H9 (cell line): Measurements from ENCODE around the gene AIMP1. TPM values are rescaled to one million over a fixed set of nuclear protein-coding genes. Genes with fewer than 3 reads are reported as not detected.

Experiments used
- DNase-seq: peaks from one replicate; pipeline ENCODE4 v3.0.0-alpha.2; 2017
- H2AFZ ChIP-seq: one replicate; pipeline ENCODE4 v1.6.1; 2013; ENCODE audit warnings: mild to moderate bottlenecking, low read length, control low read depth, moderate library complexity
- H2AK5ac ChIP-seq: 2 replicates; pipeline ENCODE4 v1.6.1; 2013; ENCODE audit warnings: low read length, control low read depth, mixed read lengths; ENCODE audit not compliant: insufficient read length
- H2BK120ac ChIP-seq: one replicate; pipeline ENCODE4 v1.6.1; 2013; ENCODE audit warnings: low read depth, mild to moderate bottlenecking, low read length, control low read depth, inconsistent platforms; ENCODE audit not compliant: poor library complexity, severe bottlenecking
- H2BK12ac ChIP-seq: 2 replicates; pipeline ENCODE4 v1.6.1; 2013; ENCODE audit warnings: low read length, control low read depth, mixed read lengths, low read depth; ENCODE audit not compliant: insufficient read length
- H2BK15ac ChIP-seq: 2 replicates; pipeline ENCODE4 v1.6.1; 2013; ENCODE audit warnings: low read depth, low read length, control low read depth
- H2BK20ac ChIP-seq: one replicate; pipeline ENCODE4 v1.6.1; 2013; ENCODE audit warnings: low read depth, mild to moderate bottlenecking, low read length, control low read depth, inconsistent platforms; ENCODE audit not compliant: poor library complexity, severe bottlenecking
- H2BK5ac ChIP-seq: 2 replicates; pipeline ENCODE4 v1.6.1; 2013; ENCODE audit warnings: low read length, control low read depth, mixed read lengths; ENCODE audit not compliant: insufficient read length
- H3K14ac ChIP-seq: 2 replicates; pipeline ENCODE4 v1.6.1; 2013; ENCODE audit warnings: low read length, control low read depth; ENCODE audit not compliant: insufficient read depth
- H3K18ac ChIP-seq: 2 replicates; pipeline ENCODE4 v1.6.1; 2013; ENCODE audit warnings: low read depth, mild to moderate bottlenecking, mixed read lengths, low read length, control low read depth; ENCODE audit not compliant: insufficient read length
- H3K23ac ChIP-seq: 2 replicates; pipeline ENCODE4 v1.6.1; 2013; ENCODE audit warnings: low read length, control low read depth, mixed read lengths, low read depth; ENCODE audit not compliant: insufficient read length
- H3K23me2 ChIP-seq: 2 replicates; pipeline ENCODE4 v1.6.1; 2013; ENCODE audit warnings: low read depth, mild to moderate bottlenecking, mixed read lengths, low read length, control low read depth; ENCODE audit not compliant: insufficient read length, poor library complexity, severe bottlenecking
- H3K27ac ChIP-seq: 2 replicates; pipeline ENCODE4 v1.5.1; 2013; ENCODE audit warnings: low read length, control low read depth, mixed read lengths, low read depth; ENCODE audit not compliant: insufficient read length
- H3K27me3 ChIP-seq: 2 replicates; pipeline ENCODE4 v1.6.1; 2013; ENCODE audit warnings: low read length, control low read depth, inconsistent platforms; ENCODE audit not compliant: insufficient read depth
- H3K4ac ChIP-seq: 2 replicates; pipeline ENCODE4 v1.6.1; 2013; ENCODE audit warnings: low read depth, mild to moderate bottlenecking, control low read depth, inconsistent platforms, low read length, moderate library complexity
- H3K4me1 ChIP-seq: 2 replicates; pipeline ENCODE4 v1.6.1; 2013; ENCODE audit warnings: low read length, control low read depth, inconsistent platforms; ENCODE audit not compliant: insufficient read depth
- H3K4me2 ChIP-seq: 2 replicates; pipeline ENCODE4 v1.6.1; 2013; ENCODE audit warnings: low read length, control low read depth, mixed read lengths; ENCODE audit not compliant: insufficient read length, insufficient read depth
- H3K56ac ChIP-seq: 2 replicates; pipeline ENCODE4 v1.6.1; 2013; ENCODE audit warnings: low read depth, mild to moderate bottlenecking, mixed read lengths, low read length, control low read depth; ENCODE audit not compliant: insufficient read length
- H3K79me1 ChIP-seq: 2 replicates; pipeline ENCODE4 v1.6.1; 2013; ENCODE audit warnings: low read depth, mild to moderate bottlenecking, moderate library complexity, low read length, control low read depth, inconsistent platforms; ENCODE audit not compliant: insufficient read depth, poor library complexity, severe bottlenecking
- H3K79me2 ChIP-seq: 2 replicates; pipeline ENCODE4 v1.6.1; 2013; ENCODE audit warnings: low read length, control low read depth, inconsistent platforms; ENCODE audit not compliant: insufficient read depth
- H3K9ac ChIP-seq: 2 replicates; pipeline ENCODE4 v1.6.1; 2013; ENCODE audit warnings: low read length, control low read depth, mixed read lengths; ENCODE audit not compliant: insufficient read length; ENCODE audit errors: extremely low read depth
- H3K9me3 ChIP-seq: one replicate; pipeline ENCODE4 v1.6.1; 2013; ENCODE audit warnings: low read depth, low read length, inconsistent platforms; ENCODE audit not compliant: control insufficient read depth
- H3T11ph ChIP-seq: one replicate; pipeline ENCODE4 v1.6.1; 2013; ENCODE audit warnings: mild to moderate bottlenecking, low read length, control low read depth, inconsistent platforms
- H4K20me1 ChIP-seq: one replicate; pipeline ENCODE4 v1.6.1; 2013; ENCODE audit not compliant: control insufficient read depth, insufficient read length, insufficient read depth
- H4K5ac ChIP-seq: 2 replicates; pipeline ENCODE4 v1.6.1; 2013; ENCODE audit warnings: low read depth, mild to moderate bottlenecking, mixed read lengths, low read length, control low read depth; ENCODE audit not compliant: insufficient read length
- H4K8ac ChIP-seq: replicated peaks from 2 replicates; pipeline ENCODE4 v1.6.1; 2013; ENCODE audit warnings: low read length, control low read depth, mixed read lengths, low read depth; ENCODE audit not compliant: insufficient read length
- H4K91ac ChIP-seq: 2 replicates; pipeline ENCODE4 v1.6.1; 2013; ENCODE audit warnings: low read depth, mild to moderate bottlenecking, moderate library complexity, mixed read lengths, low read length, control low read depth; ENCODE audit not compliant: insufficient read length
- H3K27ac Mint-ChIP-seq, 3 experiments: 2 replicates in 2 of 3; 3 replicates in 1 of 3; pipeline ENCODE4 v1.8.0; 2020 to 2021; ENCODE audit warnings: mixed read lengths in 3 of 3, mild to moderate bottlenecking in 1 of 3, moderate library complexity in 1 of 3
- H3K27me3 Mint-ChIP-seq: 2 replicates; pipeline ENCODE4 v1.8.0; 2021; ENCODE audit warnings: low read depth, mild to moderate bottlenecking, moderate library complexity, mixed read lengths
- H3K36me3 Mint-ChIP-seq, 3 experiments: 2 replicates in 2 of 3; 3 replicates in 1 of 3; pipeline ENCODE4 v1.8.0; 2020 to 2021; ENCODE audit warnings: low read depth in 3 of 3, mixed read lengths in 3 of 3; ENCODE audit not compliant: insufficient read depth in 1 of 3
- H3K4me1 Mint-ChIP-seq, 2 experiments: 2 replicates each; pipeline ENCODE4 v1.8.0; 2020; ENCODE audit warnings: mixed read lengths in 2 of 2
- H3K4me3 Mint-ChIP-seq, 2 experiments: 2 replicates in 1 of 2; 3 replicates in 1 of 2; pipeline ENCODE4 v1.8.0; 2020 to 2021; ENCODE audit warnings: mild to moderate bottlenecking in 2 of 2, mixed read lengths in 2 of 2, moderate library complexity in 1 of 2
- H3K9me3 Mint-ChIP-seq, 2 experiments: 2 replicates in 1 of 2; 3 replicates in 1 of 2; pipeline ENCODE4 v1.8.0; 2020; ENCODE audit warnings: mild to moderate bottlenecking in 2 of 2, mixed read lengths in 2 of 2, moderate library complexity in 1 of 2
- CTCF ChIP-seq: fragments of 200-600 bp; sonication (generic); conservative IDR thresholded peaks from 3 replicates; pipeline ENCODE4 v1.8.0; 2021; ENCODE audit warnings: antibody characterized with exemption, mild to moderate bottlenecking
- WGBS: extraction: QIAGEN DNeasy Blood & Tissue Kit; methylation state at CpG from one replicate; pipeline ENCODE4 v1.1.7; 2013; ENCODE audit warnings: missing lambda C conversion rate, low lambda C conversion rate, mixed read lengths; ENCODE audit not compliant: insufficient read length; ENCODE audit errors: extremely low coverage; 5-methylcytosine and 5-hydroxymethylcytosine counted together
- total RNA-seq: library from RNA; stranded (reverse); gene quantifications from 2 replicates; pipeline ENCODE4 v1.2.1, GENCODE V29; 2021

The AIMP1 gene
- total RNA-seq, 1 experiment from 2014 or later: 36.8 TPM

GRCh38 chr4:106370214-106370613, 53.9 kb downstream of the AIMP1 start:
- H2BK12ac ChIP-seq: no peak overlapping the region
- H3K27ac ChIP-seq: no peak overlapping the region
- H3K4me2 ChIP-seq: no peak overlapping the region
- Mint-ChIP-seq H3K4me3 (no peak overlapping the region), H3K27ac (no peak overlapping the region; a peak in 1 of 7 replicates), H3K27me3 (no peaks in the 10 kb centered on the region), H3K36me3 (no peaks in the 10 kb centered on the region), H3K4me1 (peaks cover 0 to 2% of the 10 kb centered on the region in 2 experiments; a peak in 1 of 4 replicates), H3K9me3 (no peaks in the 10 kb centered on the region)
- H4K5ac ChIP-seq: no peak overlapping the region
- H2BK15ac ChIP-seq: no peak overlapping the region
- H2AK5ac ChIP-seq: no peak overlapping the region
- H3K79me1 ChIP-seq: no peaks in the 10 kb centered on the region
- no peak overlapping the region for H2BK120ac ChIP-seq
- no peak overlapping the region for H4K91ac ChIP-seq
- no peaks in the 10 kb centered on the region for H3K23me2 ChIP-seq
- no peak overlapping the region for H3K14ac ChIP-seq
- no peaks in the 10 kb centered on the region for H3K9me3 ChIP-seq
- H2AFZ ChIP-seq: no peak overlapping the region
- no peak overlapping the region for H2BK20ac ChIP-seq
- TF ChIP-seq CTCF: no peak
- no peak overlapping the region for H3K9ac ChIP-seq
- no peak overlapping the region for H2BK5ac ChIP-seq
- no peak overlapping the region for H3K56ac ChIP-seq
- H3K18ac ChIP-seq: no peak overlapping the region
- no peaks in the 10 kb centered on the region for H3K4me1 ChIP-seq
- H3K27me3 ChIP-seq: no peaks in the 10 kb centered on the region
- WGBS: no CpG with 5 or more reads among the region's 2 CpGs
- H3T11ph ChIP-seq: no peak overlapping the region
- H4K20me1 ChIP-seq: no peaks in the 10 kb centered on the region
- no peak overlapping the region for H4K8ac ChIP-seq
- no peaks in the 10 kb centered on the region for H3K79me2 ChIP-seq
- H3K23ac ChIP-seq: no peak overlapping the region
- H3K4ac ChIP-seq: no peak overlapping the region
- DNase-seq: no peak
